ENCODE measurements around the gene RAD51B.

- peak; percentile 21; the same call in 1 of the 2 replicates for TF ChIP-seq CBX3 (IDR thresholded peaks at IDR 0.05; ENCODE audit: low read depth)
- TF ChIP-seq EZH2phosphoT487 (IDR thresholded peaks at IDR 0.05; ENCODE audit: borderline replicate concordance), result no peak
- no peak for TF ChIP-seq CTCF (IDR thresholded peaks at IDR 0.05 in 2 of 3, conservative IDR thresholded peaks at IDR 0.05 in 1 of 3; ENCODE audit: borderline replicate concordance in 1 of 3, insufficient read depth in 1 of 3, low read depth in 2 of 3, low read length in 2 of 3)
- no peak for TF ChIP-seq EZH2 (IDR thresholded peaks at IDR 0.05)
- TF ChIP-seq, protein P1, sequence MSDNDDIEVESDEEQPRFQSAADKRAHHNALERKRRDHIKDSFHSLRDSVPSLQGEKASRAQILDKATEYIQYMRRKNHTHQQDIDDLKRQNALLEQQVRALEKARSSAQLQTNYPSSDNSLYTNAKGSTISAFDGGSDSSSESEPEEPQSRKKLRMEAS (IDR thresholded peaks at IDR 0.05), result peak; percentile 60
- peak; percentile 71 for TF ChIP-seq SP1 (IDR thresholded peaks at IDR 0.05; ENCODE audit: low read depth)
- TF ChIP-seq POLR2A (IDR thresholded peaks at IDR 0.05; ENCODE audit: borderline replicate concordance, extremely low read depth, insufficient read depth, insufficient read length), result no peak
- no peak for TF ChIP-seq ZBTB33 (IDR thresholded peaks at IDR 0.05; ENCODE audit: extremely low read depth, insufficient replicate concordance, low read length)
- TF ChIP-seq RAD21 (IDR thresholded peaks at IDR 0.05; ENCODE audit: low read depth), result peak; percentile 22; the same call in 1 of the 2 replicates
Measured at GRCh38 chr14:68141281-68142088, 321.9 kb downstream of the RAD51B start.

Measured in HCT116 (cell line).